ENCODE data around the gene INO80.
"Not testable (repeated sequence)": the region's sequence is repeated elsewhere in the genome, so short reads cannot be mapped to it uniquely, and the experiment has no call there.

INO80 gene

DNA sequence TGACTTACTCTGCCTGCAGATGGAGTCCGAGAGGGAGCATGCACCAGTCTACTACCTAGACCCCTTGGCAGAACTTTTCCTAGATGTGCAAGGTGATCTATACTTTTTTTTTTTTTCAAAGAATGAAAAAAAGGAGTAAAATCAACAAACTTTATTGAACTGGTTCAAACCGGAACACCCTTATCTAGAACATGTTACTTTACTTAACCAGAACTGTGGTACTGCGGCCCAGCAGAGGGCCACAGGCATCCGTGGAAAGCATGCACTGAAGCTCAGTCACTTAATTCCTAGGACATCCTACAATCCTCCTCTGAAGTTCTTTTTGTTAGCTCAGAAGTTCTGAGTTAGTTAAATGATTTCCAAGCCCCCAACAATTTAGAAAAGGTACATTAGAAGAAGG is 141.2 kb downstream of the INO80 start:
- TF ChIP-seq CTCF (IDR thresholded peaks at IDR 0.05) = no peak
- DNase-seq (ENCODE audit: low spot score) = no peak
- no peak overlapping the region for H3K4me3 ChIP-seq
- H3K27ac ChIP-seq = no peak overlapping the region

GRCh38 chr15:40969363-40969762 is 146.7 kb downstream of the INO80 start:
- DNase-seq (ENCODE audit: low spot score) = no peak
- TF ChIP-seq CTCF (IDR thresholded peaks at IDR 0.05) = no peak
- Histone ChIP-seq H3K4me3 (no peak overlapping the region), H3K27ac (no peak overlapping the region)

- Histone ChIP-seq H3K27ac (no peak overlapping the region), H3K4me3 (no peak overlapping the region)
- no peak for TF ChIP-seq CTCF (IDR thresholded peaks at IDR 0.05)
- no peak for DNase-seq (ENCODE audit: low spot score)
Measured at GRCh38 chr15:40968290-40969085, 147.6 kb downstream of the INO80 start.

GRCh38 chr15:40964634-40965033 is 151.4 kb downstream of the INO80 start:
- no peak for TF ChIP-seq CTCF (IDR thresholded peaks at IDR 0.05)
- H3K4me3 ChIP-seq = no peak overlapping the region
- DNase-seq (ENCODE audit: low spot score) = no peak
- no peak overlapping the region for H3K27ac ChIP-seq

DNA sequence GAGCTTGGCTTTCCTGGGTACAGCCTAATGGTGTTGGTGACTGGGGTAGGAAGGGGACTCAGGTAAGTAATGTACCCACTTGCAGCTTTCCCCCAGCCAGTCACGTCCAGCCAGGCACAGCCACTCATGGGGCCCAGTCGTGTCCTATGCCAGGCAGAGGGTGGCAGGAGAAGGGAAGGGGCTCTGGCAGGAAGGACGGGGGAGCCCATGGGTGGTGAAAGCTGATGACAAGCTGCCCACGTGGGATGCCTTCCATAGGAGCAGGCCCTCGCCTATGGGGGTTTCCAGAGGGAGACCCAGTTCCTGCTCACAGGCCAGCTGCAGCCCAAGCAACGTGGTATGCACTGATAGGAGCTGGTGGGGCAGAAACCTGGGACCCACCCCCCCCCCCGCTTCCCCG is 152.1 kb downstream of the INO80 start:
- TF ChIP-seq CTCF (IDR thresholded peaks at IDR 0.05) = no peak
- DNase-seq (ENCODE audit: low spot score) = no peak
- no peak overlapping the region for H3K4me3 ChIP-seq
- H3K27ac ChIP-seq = no peak overlapping the region

- no peak for DNase-seq (ENCODE audit: low spot score)
- no peak overlapping the region for H3K27ac ChIP-seq
- no peak for TF ChIP-seq CTCF (IDR thresholded peaks at IDR 0.05)
- no peak overlapping the region for H3K4me3 ChIP-seq
Measured at GRCh38 chr15:40963201-40963600, 152.9 kb downstream of the INO80 start.

- not testable (repeated sequence) for DNase-seq (ENCODE audit: low spot score); H3K27ac ChIP-seq; H3K4me3 ChIP-seq
Measured at GRCh38 chr15:40962317-40962716, 153.8 kb downstream of the INO80 start.

DNA sequence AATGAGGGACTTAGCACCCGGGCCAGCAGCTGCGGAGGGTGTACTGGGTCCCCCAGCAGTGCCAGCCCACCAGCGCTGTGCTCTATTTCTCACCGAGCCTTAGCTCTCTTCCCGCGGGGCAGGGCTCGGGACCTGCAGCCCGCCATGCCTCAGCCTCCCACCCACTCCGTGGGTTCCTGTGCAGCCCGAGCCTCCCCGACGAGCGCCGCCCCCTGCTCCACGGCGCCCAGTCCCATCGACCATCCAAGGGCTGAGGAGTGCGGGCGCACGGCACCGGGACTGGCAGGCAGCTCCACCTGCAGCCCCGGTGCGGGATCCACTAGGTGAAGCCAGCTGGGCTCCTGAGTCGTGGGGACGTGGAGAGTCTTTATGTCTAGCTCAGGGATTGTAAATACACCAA is 154.3 kb downstream of the INO80 start:
- DNase-seq (ENCODE audit: low spot score); H3K27ac ChIP-seq; H3K4me3 ChIP-seq: not testable (repeated sequence)
